ENCODE results near the gene APOO.

- TF ChIP-seq CTCF (conservative IDR thresholded peaks at IDR 0.05) = no peak
- no peak for TF ChIP-seq ZFX (IDR thresholded peaks at IDR 0.05)
Measured at GRCh38 chrX:23844502-23845138, 63.1 kb downstream of the APOO start.
